GM12892 (cell line): ENCODE measurements around the gene PPFIA4.

ENCODE experiments used
- POLR2A ChIP-seq: IDR thresholded peaks from 2 replicates; pipeline ENCODE4 v1.6.1; 2011; ENCODE audit warnings: low read depth, low read length, control low read depth
- POLR2AphosphoS5 ChIP-seq: IDR thresholded peaks from 2 replicates; pipeline ENCODE4 v1.6.1; 2011; ENCODE audit warnings: low read depth, low read length, control low read depth
- TAF1 ChIP-seq: IDR thresholded peaks from 2 replicates; pipeline ENCODE4 v1.6.1; 2011; ENCODE audit warnings: low read depth, mild to moderate bottlenecking, control low read depth, low read length, borderline replicate concordance

DNA sequence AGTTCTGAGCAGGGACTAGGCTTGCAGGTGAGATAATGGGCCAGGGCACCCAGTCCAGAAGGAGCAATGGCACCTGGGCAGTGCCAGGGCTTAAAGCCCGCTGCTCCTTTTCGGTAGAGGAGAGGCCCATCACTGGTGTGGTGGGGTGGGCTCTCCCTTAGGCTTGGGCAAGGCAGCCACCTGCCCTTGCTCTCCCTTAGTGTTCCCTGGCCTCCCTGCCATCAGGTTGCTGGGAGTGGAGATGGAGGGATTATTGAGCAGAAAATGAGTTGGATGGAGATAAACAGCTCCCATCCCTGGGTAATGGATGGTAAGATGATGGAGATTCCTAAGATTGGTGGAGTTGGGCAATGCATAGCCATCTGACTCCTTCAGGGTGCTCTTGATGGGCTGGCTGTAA lies 51.7 kb downstream of the PPFIA4 start:
- no peak for TF ChIP-seq POLR2A
- no peak for TF ChIP-seq POLR2AphosphoS5
- no peak for TF ChIP-seq TAF1
